ENCODE measurements around the gene RGMA.
A peak's percentile ranks its signal among the peaks of the same experiment; 100 is the strongest.
"Not testable (repeated sequence)": the region's sequence is repeated elsewhere in the genome, so short reads cannot be mapped to it uniquely, and the experiment has no call there.

Gene RGMA

DNA sequence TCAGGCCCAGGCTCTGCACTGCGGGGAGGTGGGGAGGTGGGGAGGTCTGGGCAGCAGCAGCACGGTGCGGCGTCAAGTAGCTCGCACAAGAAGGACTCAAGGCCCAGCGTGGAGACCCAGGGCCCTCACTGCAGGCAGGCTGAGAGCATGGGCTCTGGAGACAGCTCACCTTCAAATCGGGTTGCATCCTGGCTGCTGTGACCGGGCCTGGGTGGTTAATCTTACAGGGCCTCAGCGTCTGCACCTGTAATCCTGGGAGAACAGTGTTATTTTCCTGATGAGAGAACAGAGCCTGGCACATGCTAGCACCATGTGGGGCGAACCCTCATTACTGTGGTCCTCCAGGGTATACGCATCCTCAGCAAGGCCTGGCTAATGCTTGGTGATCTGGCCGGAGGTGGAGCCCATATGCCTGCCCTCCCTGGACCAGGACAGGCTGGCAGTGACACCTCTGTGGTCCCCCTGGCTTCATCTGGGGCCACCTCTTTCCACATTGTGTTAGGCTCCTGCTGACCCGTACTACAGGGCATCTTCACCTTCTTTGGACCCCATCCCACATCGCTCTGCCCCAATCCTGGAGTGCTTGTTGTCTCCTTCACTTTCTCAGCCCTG, 55.5 kb downstream of the RGMA start:
- DNase-seq (ENCODE audit: low read depth): no peak
- no peak overlapping the region for H3K4me3 ChIP-seq (ENCODE audit: low read depth, low read length)
- TF ChIP-seq, protein P1, sequence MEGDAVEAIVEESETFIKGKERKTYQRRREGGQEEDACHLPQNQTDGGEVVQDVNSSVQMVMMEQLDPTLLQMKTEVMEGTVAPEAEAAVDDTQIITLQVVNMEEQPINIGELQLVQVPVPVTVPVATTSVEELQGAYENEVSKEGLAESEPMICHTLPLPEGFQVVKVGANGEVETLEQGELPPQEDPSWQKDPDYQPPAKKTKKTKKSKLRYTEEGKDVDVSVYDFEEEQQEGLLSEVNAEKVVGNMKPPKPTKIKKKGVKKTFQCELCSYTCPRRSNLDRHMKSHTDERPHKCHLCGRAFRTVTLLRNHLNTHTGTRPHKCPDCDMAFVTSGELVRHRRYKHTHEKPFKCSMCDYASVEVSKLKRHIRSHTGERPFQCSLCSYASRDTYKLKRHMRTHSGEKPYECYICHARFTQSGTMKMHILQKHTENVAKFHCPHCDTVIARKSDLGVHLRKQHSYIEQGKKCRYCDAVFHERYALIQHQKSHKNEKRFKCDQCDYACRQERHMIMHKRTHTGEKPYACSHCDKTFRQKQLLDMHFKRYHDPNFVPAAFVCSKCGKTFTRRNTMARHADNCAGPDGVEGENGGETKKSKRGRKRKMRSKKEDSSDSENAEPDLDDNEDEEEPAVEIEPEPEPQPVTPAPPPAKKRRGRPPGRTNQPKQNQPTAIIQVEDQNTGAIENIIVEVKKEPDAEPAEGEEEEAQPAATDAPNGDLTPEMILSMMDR (conservative IDR thresholded peaks at IDR 0.05; ENCODE audit: low read depth, low read length): no peak

DNA sequence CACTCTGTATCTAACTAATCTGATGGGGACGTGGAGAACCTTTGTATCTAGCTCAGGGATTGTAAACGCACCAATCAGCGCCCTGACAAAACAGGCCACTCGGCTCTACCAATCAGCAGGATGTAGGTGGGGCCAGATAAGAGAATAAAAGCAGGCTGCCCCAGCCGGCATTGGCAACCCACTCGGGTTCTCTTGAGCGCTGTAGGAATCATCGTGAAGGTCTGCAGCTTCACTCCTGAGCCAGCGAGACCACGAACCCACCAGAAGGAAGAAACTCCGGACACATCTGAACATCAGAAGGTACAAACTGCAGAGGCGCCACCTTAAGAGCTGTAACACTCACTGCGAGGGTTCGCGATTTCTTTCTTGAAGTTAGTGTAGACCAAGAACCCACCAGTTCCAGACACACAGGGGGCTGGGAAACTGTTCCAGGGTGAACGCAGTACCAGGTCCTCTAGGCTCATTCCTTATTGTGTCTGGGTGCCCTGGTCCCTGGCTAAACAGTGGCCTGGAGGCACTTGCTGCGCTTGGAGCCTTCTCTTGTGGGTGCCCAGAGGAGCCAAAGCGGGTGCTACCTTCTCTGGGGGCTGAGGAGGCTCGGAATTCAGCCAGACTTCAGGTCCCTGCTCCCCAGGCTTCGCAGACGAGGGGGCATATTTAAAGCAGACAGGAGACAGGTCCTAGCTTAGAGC, 56.4 kb downstream of the RGMA start:
- DNase-seq (ENCODE audit: low read depth); H3K4me3 ChIP-seq (ENCODE audit: low read depth, low read length): not testable (repeated sequence)

DNA sequence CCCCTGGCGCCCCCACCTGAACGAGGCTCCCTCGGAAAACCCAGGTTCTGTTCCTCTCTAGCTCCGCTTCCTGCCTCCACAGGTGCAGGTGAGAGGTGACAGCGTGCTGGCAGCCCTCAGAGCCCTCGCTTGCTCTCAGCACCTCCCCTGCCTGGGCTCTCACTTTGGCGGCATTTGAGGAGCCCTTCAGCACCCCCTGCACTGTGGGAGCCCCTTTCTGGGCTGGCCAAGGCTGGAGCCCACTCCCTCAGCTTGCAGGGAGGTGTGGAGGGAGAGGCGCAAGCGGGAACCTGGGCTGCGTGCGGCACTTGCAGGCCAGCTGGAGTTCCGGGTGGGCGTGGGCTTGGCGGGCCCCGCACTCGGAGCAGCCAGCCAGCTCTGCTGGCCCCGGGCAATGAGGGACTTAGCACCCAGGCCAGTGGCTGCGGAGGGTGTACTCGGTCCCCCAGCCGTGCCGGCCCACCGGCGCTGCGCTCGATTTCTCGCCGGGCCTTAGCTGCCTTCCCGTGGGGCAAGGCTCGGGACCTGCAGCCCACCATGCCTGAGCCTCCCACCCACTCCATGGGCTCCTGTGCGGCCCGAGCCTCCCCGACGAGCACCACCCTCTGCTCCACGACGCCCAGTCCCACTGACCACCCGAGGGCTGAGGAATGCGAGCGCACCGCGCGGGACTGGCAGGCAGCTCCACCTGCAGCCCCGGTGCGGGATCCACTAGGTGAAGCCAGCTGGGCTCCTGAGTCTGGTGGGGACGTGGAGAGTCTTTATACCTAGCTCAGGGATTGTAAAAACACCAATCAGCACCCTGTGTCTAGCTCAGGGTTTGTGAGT, 57.2 kb downstream of the RGMA start:
- H3K4me3 ChIP-seq (ENCODE audit: low read depth, low read length); DNase-seq (ENCODE audit: low read depth): not testable (repeated sequence)

- DNase-seq (ENCODE audit: low read depth): no peak
Measured at GRCh38 chr15:93031103-93031464, 57.9 kb downstream of the RGMA start.

DNA sequence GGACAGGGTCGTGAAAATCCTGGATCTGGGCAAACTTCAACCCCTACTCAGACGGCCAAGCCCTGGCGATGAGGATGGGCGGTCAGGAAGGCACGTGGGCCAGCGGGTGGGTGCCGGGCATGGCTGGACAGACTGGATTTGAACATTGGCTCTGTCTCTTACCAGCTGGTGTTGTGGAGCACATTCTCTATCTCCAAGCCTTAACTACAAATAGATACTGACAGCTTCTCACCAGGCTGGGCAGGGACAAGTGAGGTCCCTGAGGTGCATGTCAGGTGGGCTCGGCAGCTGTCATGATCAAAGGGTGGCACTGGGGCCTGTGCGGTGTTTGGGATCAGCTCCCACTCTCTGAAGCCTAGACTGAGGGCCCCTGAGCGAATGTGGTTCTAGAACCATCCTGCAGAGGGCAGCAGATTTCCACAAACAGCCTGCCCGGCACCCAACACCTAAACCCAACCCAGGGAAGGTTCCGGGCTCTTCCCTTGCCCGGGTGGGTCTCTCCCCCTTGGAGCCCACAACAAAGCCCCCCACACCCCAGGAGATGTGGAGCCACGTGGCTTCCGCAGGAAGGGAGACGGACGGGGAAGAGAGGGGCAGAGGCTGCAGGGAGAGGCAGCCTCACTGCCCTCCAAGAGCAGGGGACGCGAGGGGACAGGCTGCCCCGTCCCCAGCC, 58.4 kb downstream of the RGMA start:
- TF ChIP-seq, protein P1 (conservative IDR thresholded peaks at IDR 0.05; ENCODE audit: low read depth, low read length): peak; percentile 85
- DNase-seq (ENCODE audit: low read depth): peak; percentile 74
- H3K4me3 ChIP-seq (ENCODE audit: low read depth, low read length): no peak overlapping the region

More at GRCh38 chr15:93031103-93031464, 57.9 kb downstream of the RGMA start:
- no peak overlapping the region for H3K4me3 ChIP-seq (ENCODE audit: low read depth, low read length)
- TF ChIP-seq, protein P1 (conservative IDR thresholded peaks at IDR 0.05; ENCODE audit: low read depth, low read length): no peak

GRCh38 chr15:93029836-93030429, 59.1 kb downstream of the RGMA start:
- peak; percentile 42 for DNase-seq (ENCODE audit: low read depth)
- TF ChIP-seq, protein P1 (conservative IDR thresholded peaks at IDR 0.05; ENCODE audit: low read depth, low read length): no peak
- H3K4me3 ChIP-seq (ENCODE audit: low read depth, low read length): no peak overlapping the region

GRCh38 chr15:93029214-93029835, 59.7 kb downstream of the RGMA start:
- TF ChIP-seq, protein P1 (conservative IDR thresholded peaks at IDR 0.05; ENCODE audit: low read depth, low read length): no peak
- H3K4me3 ChIP-seq (ENCODE audit: low read depth, low read length): no peak overlapping the region
- peak; percentile 49 for DNase-seq (ENCODE audit: low read depth)
